GM19099 (cell line): ENCODE results near the gene KIZ.

Experiments
- POLR2A ChIP-seq: IDR thresholded peaks from 3 replicates; pipeline ENCODE4 v1.6.1; 2011; ENCODE audit warnings: low read depth; ENCODE audit not compliant: insufficient read length; ENCODE audit errors: extremely low read depth

The KIZ gene

DNA sequence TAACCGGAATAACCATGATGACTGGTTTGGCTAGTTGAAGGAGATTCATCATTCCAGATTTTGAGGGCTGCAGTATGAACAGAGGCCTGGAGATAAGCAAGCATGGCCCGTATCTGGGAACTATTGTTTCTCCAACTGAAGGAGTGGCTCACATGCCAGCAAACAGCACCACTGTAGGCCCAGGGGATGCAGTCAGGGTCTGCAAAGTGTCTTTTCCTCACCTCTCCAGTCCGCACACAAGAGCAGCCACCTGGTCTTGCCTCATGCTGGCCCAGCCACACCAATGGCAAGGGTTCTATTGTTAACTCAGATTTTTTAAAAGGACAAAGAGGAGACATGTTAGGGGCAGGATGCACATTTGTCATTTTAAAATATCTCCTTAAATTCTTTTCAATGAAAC is 55.1 kb downstream of the KIZ start:
- no peak for TF ChIP-seq POLR2A

DNA sequence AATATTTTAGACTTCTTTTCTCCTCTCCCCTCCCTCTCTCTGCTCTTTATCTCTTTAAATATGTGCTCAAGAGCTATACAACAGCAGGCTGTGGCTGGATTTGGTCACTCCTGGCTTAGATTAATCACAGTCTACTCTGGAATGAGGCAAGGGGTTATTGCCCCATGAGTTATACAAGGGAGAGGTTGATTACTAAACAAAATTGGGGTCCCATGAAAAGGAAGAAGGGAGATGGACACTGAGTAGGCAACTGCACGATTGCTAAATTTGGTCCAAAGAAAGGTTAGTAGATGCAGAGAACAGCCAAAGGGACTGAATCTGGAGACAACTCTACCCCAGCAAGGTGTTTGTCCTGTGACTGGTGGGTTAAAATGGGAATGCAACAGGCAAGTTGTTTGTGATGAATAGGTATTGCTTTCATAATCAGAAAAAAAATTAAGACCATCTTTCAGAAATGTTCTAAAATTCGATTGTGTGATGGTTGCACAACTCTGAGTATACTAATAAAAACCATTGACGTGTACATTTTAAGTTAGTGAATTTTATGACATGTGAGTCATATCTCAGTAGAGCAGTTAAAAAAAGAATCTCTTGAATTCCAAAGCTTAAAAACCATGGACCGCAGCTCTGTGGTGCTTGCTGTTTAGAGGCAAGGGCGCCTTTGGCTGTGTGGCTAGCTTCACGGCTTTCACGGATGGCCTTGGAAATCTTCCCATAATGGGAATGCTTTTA is 57.1 kb downstream of the KIZ start:
- TF ChIP-seq POLR2A, result no peak

DNA sequence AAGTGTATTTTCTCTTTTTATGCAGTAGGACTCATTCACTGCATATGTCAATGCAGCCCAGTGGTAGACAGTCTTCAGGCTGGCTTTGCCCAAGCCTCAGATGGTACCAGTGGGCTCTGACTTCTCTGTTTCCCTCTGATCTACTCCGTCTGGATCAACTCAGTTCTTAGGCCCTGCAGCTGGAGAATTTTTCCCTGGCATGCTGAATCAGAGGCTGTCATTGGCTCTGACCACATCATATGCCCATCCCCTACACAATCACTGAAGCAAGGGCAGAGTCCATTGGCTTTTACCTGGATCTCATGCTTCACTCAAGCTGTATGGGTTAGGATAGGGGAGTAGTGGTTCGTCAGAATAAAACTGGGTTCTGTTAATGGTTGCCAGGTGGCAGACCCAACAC is 57.8 kb downstream of the KIZ start:
- TF ChIP-seq POLR2A, result no peak

DNA sequence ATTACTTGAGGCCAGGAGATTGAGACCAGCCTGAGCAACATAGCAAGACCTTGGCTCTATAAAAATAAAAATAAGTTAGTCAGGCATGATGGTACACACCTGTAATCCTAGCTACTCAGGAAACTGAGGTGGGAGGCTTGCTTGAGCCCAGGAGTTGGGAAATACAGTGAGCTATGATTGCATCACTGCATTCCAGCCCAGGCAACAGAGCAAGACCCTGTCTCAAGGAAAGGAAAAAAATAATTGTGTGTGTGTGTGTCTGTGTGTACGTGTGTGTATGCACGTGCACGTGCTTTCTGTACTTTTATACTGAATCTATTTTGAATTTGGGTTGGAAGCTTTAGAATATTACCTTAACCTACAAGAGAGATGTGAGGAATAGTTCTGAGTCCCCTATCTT is 58.9 kb downstream of the KIZ start:
- TF ChIP-seq POLR2A, result no peak

DNA sequence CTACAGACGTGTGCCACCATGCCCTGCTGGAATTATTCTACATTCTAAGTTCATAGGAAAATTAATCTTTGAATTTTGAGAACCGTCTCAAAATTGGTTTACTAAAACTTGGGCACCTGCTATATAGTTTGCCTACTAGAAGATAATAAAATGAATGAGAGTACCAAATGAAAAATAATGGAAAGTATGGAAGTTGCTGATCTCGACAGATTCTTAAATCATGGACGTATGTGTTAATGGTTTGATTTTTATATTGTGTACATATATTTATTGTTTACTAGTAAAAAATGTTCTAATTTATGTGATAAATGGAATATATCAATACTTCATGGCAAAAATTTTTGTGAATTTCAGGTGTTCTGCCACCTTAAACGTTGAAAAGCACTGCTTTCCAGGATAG is 60.0 kb downstream of the KIZ start:
- TF ChIP-seq POLR2A, result no peak

DNA sequence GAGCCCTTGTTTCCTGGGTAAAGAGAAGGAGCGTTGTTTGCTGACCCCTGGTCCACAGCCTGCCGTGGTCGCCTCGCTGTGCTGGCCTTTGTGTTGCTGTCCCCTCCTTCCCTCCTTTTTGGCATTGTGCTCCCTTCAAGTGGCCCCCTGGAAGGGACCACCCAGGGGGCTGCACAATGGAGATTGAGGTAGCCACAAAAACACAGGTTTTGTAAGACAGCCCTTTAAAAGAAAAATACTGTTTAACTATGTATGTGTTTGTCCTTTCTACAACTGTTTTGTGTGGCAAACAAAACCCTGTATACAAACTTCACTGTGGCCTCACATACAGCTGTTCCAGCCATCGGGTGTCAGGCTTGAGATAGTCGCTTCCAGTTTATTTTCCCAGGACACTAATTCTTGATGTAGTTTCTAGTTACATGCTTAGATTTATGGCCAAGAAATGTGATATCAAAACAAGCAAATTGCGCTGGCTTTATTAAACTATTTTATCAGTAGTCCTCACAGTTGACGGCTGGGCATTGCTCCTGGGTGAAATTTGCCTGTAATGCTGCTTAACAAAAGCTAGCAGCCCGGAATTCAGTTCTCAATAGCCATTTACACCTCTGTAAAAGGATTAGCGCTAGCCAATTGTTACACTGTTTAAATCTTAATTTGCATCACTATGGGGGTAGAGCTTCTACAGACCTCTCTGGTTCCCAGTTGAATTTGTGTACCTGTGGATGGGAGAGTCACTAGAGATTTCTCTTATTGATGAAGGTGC is 64.1 kb downstream of the KIZ start:
- no peak for TF ChIP-seq POLR2A

DNA sequence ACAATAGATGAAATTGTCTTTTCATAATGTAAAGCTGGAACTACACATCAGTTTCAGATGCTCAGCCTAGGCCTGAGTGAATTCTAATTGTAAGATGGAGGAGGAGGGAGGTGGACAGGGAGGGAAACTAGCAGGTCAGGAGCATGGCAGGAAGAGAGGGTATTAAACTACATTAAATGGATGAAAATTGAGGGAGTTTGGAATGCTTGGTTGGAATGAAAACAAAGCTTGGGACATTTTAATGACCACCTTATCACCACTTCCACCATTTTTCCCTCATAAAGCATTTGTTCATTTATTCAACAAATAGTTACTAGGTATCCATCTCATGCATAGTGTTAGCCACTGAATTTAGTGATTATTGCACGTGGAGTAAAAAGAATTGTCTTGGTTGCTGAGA is 65.0 kb downstream of the KIZ start:
- no peak for TF ChIP-seq POLR2A

DNA sequence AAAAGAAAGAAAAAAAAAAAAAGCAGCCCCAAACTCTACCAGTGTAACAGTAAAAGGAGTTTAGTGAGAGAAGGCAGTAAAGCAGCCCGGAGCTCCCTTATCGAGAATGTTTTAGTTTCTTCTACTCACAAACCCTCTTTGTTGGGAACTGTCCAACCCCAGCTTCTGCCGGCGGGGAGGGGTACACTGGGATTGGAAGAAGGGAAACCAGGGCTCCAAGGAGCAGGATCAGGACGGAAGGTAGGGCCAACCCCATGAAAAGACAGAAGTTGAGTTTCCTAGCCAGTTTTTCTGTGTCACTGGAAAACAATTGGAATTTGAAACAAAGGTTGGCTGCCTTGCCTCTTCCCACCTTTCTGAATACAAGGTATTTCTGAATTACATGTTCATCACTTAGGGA is 66.0 kb downstream of the KIZ start:
- no peak for TF ChIP-seq POLR2A

DNA sequence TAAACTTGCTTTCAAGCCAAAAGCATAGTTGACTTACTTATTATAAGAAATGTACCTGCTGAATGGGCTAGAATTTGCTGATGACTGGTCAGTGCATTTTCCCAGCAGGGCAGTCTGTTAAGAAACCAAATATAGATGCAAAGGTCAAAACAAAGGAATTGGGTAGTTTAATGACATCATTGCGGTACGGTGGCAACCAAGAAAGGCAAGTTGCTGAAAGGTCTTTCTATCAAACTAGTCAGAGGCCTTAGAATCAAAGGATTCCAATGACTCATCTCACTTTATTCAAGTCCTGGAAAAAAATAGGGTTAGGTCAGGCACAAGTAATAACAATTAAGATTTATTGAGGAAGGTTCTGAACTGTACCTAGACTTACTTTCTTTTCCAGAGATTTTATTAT is 76.4 kb downstream of the KIZ start:
- no peak for TF ChIP-seq POLR2A

DNA sequence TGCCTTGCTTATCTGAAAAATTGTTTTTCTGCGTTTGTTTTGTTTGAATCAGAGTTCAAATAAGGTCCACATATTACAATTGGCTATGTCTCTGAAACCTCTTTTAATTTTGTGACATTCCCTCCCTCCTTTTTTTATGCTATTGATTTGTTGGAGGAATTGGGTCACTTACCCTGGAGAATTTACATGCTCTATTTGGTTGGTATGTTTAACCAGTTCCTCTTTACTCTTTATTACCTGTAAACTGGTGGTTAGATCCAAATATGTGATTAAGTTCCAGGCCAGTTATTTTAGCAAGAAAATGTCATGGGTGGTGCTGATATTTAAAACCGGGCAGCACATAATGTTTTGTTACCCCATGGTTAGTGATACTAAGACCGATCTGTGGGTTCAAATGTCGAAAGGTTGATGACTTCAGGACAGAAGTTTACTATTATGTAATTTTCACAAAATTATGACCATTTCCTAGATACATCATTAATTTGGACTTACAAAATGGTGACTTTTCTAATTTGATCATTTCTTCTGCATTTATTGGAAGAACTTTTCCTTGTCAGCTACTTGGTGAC is 77.3 kb downstream of the KIZ start:
- no peak for TF ChIP-seq POLR2A

DNA sequence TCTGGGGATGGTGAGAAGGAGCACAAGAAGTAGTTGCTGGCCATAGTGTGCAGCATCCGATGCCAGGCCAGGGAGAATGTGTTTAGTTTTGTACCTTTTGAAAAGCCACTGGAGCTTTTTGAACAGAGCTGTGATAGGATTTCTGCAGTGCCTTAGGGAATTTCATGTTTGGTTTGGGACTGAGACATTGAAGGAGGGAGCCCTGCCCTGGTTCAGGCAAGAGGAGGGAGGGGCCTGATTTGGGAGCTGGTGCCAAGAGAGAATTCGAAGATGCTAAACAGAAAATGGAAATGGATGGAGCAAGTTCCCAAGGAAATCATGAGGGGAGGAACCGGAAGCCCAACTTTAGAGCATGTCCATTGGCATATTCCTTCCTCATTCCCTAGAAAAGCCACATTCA is 80.7 kb downstream of the KIZ start:
- no peak for TF ChIP-seq POLR2A

DNA sequence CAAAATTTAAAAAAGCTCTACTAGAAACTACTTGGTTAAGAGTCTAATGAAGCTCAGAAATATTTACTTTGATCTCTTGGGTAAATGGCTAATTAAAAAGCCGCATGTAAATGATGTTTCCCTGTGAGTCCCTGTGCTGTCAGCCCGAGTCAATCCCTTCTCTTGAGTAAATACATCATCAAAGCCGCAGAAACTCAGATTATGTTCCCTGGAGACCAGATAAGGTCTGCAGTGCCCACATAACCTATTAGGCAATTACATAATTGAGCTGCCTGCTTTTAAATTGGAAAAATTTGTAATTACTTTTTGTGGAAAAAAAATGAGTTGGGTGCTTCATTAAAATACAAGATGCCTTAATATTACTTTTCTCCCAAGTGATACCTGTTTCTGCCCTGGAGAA is 83.1 kb downstream of the KIZ start:
- TF ChIP-seq POLR2A, result no peak

DNA sequence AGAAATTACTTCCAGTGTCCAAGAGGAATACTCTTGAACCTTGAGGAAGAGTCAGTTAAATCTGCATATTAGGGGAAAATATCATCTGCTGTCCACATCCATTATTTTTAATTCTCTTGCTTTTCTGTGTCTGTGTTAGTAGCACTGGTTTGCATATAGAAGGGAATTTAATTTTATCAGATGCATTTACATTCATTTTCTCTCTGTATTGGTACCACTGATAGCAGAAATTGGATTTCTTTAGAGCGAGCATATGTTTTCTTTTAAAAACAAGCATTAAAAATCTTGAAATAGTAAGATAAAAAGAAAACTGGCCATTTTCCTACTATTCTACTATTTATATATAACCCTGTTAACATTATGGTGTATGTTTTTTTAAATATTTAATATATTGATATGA is 83.8 kb downstream of the KIZ start:
- no peak for TF ChIP-seq POLR2A

DNA sequence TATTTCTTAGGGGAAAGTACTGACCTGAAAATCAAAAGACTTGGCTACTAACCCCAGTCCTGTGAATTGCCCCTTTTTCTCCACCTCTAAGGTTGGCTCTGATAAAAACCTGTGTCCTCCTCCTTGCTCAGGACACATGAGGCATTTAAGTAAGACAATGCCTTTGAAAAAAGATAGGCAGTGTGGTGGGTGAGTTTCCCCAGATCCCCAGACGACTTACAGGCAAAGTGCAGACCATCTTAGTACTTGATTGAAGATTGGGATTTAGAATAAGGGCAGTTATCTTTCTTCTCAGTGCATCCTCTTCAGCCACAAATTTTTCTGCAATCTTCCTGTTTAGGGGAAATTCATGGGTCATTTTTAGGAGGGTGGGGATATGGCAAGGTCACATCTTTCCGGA is 87.8 kb downstream of the KIZ start:
- TF ChIP-seq POLR2A, result no peak

DNA sequence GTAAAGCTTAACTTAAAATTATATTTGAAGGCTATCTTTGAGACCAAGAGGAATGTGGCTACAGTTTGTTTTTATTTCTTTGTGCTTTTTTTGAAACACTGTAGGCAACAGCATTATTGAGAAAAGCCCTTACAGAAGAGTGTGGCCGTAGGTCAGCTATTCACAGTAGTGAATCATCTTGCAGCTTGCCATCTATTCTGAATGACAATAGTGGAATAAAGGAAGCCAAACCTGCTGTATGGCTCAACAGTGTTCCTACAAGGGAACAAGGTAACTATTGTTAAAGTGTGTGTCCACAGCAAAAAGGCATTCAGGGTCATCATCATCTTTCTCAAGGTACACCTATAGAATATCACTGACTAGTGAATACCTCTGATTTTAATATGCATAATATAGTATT is 88.5 kb downstream of the KIZ start:
- TF ChIP-seq POLR2A, result no peak

DNA sequence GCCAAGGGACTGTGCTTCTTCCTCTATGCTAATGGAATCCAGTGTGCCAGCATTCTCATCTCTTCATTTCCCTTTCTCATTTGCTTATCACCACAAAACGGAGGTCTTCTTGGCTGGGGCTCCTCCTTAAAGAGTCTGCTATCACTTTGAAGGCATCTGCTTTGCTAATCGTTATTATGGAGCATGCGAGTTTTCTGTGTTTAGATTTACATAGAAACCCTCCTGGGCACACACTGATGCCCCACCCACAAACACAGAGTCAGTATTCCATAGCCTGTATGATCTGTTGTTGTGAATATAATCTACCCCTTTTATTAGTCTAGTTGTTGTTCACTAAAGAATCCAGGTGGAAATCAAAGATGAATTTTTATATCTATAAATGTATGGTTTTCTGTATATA is 93.8 kb downstream of the KIZ start:
- TF ChIP-seq POLR2A, result no peak
